Measurements from ENCODE around the gene TMEM183A. TPM values are rescaled to one million over a fixed set of nuclear protein-coding genes. Genes with fewer than 3 reads are reported as not detected.

Gene TMEM183A
- total RNA-seq, 4 donors from 2014 or later: 62.0 to 95.5 (median 68.6) TPM

- TF ChIP-seq EP300 (IDR thresholded peaks at IDR 0.05): no peak
- TF ChIP-seq CTCF (IDR thresholded peaks at IDR 0.05): no peak
- TF ChIP-seq POLR2AphosphoS5 (IDR thresholded peaks at IDR 0.05): no peak
- TF ChIP-seq POLR2A (IDR thresholded peaks at IDR 0.05): no peak
- Histone ChIP-seq H3K27me3 (no peaks in the 10 kb centered on the region), H3K4me3 (peak overlapping the region; percentile 60), H3K4me1 (peaks cover 11% of the 10 kb centered on the region), H3K36me3 (peaks cover 24% of the 10 kb centered on the region), H3K9me3 (no peaks in the 10 kb centered on the region), H3K27ac (no peak overlapping the region)
- no peak for DNase-seq (ENCODE audit: low spot score in 2 of 2)
- 23% methylated on average over 14 of the region's 46 CpGs for WGBS
These were observed 19.8 kb downstream of the TMEM183A start for GRCh38 chr1:203026666-203027663.

GRCh38 chr1:203028067-203028783 is 21.1 kb downstream of the TMEM183A start:
- peaks cover 17% of the 10 kb centered on the region for H3K36me3 ChIP-seq
- no peaks in the 10 kb centered on the region for H3K9me3 ChIP-seq
- no peak overlapping the region for H3K4me3 ChIP-seq
- 88% methylated on average over 9 of the region's 9 CpGs for WGBS
- peaks cover 11% of the 10 kb centered on the region for H3K4me1 ChIP-seq
- DNase-seq (ENCODE audit: low spot score in 2 of 2): no peak
- TF ChIP-seq POLR2A (IDR thresholded peaks at IDR 0.05) (no peak), POLR2AphosphoS5 (IDR thresholded peaks at IDR 0.05) (no peak), EP300 (IDR thresholded peaks at IDR 0.05) (no peak), CTCF (IDR thresholded peaks at IDR 0.05) (no peak)
- no peaks in the 10 kb centered on the region for H3K27me3 ChIP-seq
- no peak overlapping the region for H3K27ac ChIP-seq

GRCh38 chr1:203028784-203029553 is 21.8 kb downstream of the TMEM183A start:
- Histone ChIP-seq H3K27ac (no peak overlapping the region), H3K36me3 (peaks cover 10% of the 10 kb centered on the region), H3K9me3 (no peaks in the 10 kb centered on the region), H3K4me3 (no peak overlapping the region), H3K27me3 (no peaks in the 10 kb centered on the region), H3K4me1 (peaks cover 11% of the 10 kb centered on the region)
- no peak for DNase-seq (ENCODE audit: low spot score in 2 of 2)
- TF ChIP-seq CTCF (IDR thresholded peaks at IDR 0.05) (no peak), EP300 (IDR thresholded peaks at IDR 0.05) (no peak), POLR2A (IDR thresholded peaks at IDR 0.05) (no peak), POLR2AphosphoS5 (IDR thresholded peaks at IDR 0.05) (no peak)
- WGBS: 57% methylated on average over 10 of the region's 13 CpGs

GRCh38 chr1:203031467-203031866 is 24.3 kb downstream of the TMEM183A start:
- Histone ChIP-seq H3K4me1 (peaks cover 10% of the 10 kb centered on the region), H3K27me3 (no peaks in the 10 kb centered on the region), H3K36me3 (no peaks in the 10 kb centered on the region), H3K9me3 (no peaks in the 10 kb centered on the region), H3K27ac (no peak overlapping the region), H3K4me3 (no peak overlapping the region)
- 84% methylated on average over 6 of the region's 6 CpGs for WGBS
- no peak for DNase-seq (ENCODE audit: low spot score in 2 of 2)
- TF ChIP-seq POLR2AphosphoS5 (IDR thresholded peaks at IDR 0.05) (no peak), POLR2A (IDR thresholded peaks at IDR 0.05) (no peak), CTCF (IDR thresholded peaks at IDR 0.05) (no peak), EP300 (IDR thresholded peaks at IDR 0.05) (no peak)

Data from suprapubic skin (tissue), 4 donors.